Activated naive CD4-positive, alpha-beta T cell treated with anti-CD3 and anti-CD28 coated beads, Interleukin-2, amount 50 U/mL, for 24 hours (primary cell): Measurements from ENCODE around the gene PDE9A.

Experiments used
- H3K27ac Mint-ChIP-seq: one replicate; pipeline ENCODE4 v1.8.0; 2021; ENCODE audit warnings: mild to moderate bottlenecking, mixed read lengths
- H3K27me3 Mint-ChIP-seq: one replicate; pipeline ENCODE4 v1.8.0; 2021; ENCODE audit warnings: mixed read lengths
- H3K36me3 Mint-ChIP-seq: one replicate; pipeline ENCODE4 v1.8.0; 2021; ENCODE audit warnings: mixed read lengths
- H3K4me1 Mint-ChIP-seq: one replicate; pipeline ENCODE4 v1.8.0; 2021; ENCODE audit warnings: mixed read lengths
- H3K4me3 Mint-ChIP-seq: one replicate; pipeline ENCODE4 v1.8.0; 2021; ENCODE audit warnings: mild to moderate bottlenecking, mixed read lengths
- H3K9me3 Mint-ChIP-seq: one replicate; pipeline ENCODE4 v1.8.0; 2021; ENCODE audit warnings: mixed read lengths

The PDE9A gene

DNA sequence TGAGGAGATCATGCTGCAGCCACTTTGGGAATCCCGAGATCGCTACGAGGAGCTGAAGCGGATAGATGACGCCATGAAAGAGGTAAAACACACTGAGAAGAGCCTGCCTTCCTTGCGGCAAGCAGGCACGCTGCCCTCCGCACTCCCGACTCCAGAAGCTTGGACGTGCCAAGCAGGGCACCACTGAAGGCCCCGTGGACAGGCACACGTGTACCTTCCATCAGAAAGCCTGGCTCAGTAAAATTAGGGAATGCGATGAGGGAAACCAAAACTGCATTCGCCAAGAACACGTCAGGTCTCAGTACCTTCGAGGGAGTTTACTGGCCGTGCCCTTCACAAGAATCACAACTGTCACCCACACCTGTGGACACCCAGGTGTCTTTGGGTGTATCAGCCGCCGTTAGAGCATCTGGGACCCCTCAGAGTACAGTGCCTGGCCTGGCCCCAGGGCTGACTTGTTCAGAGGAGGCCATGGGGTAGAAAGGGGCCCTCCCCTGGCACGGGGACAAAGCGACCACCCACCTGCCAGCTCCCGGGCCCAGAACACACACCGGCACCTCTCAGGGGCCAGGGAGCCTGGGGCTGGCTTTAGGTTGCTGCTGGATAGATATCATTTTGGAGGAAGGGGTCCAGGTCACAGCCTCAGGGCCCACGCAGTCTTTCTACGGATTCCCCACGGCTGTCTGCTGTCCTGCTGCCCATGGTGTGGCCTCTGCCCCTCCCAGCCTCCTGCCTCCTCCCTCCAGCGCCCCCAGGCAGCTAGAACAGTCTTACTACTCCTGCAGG lies 117.5 kb downstream of the PDE9A start:
- Mint-ChIP-seq H3K36me3 (peaks cover 15% of the 10 kb centered on the region), H3K9me3 (no peaks in the 10 kb centered on the region), H3K27me3 (no peaks in the 10 kb centered on the region), H3K4me1 (no peaks in the 10 kb centered on the region), H3K27ac (no peak overlapping the region), H3K4me3 (no peak overlapping the region)

DNA sequence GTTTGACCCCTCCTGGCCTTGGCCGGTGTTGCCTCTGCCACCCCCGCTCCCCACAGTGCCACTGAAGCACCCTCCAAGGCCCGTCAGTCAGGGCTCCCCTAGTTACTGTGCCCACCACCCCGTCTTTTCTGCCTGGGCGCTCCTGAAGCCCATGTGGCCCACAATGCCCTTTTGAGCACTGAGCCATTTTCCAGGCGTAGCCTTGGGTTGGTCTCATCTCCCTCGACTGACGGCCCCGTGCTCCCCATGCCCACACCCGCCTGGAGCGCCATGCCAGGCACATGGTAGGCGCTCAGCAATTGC lies 118.0 kb downstream of the PDE9A start:
- Mint-ChIP-seq H3K4me1 (no peaks in the 10 kb centered on the region), H3K36me3 (peaks cover 15% of the 10 kb centered on the region), H3K27ac (no peak overlapping the region), H3K9me3 (no peaks in the 10 kb centered on the region), H3K27me3 (no peaks in the 10 kb centered on the region), H3K4me3 (no peak overlapping the region)

DNA sequence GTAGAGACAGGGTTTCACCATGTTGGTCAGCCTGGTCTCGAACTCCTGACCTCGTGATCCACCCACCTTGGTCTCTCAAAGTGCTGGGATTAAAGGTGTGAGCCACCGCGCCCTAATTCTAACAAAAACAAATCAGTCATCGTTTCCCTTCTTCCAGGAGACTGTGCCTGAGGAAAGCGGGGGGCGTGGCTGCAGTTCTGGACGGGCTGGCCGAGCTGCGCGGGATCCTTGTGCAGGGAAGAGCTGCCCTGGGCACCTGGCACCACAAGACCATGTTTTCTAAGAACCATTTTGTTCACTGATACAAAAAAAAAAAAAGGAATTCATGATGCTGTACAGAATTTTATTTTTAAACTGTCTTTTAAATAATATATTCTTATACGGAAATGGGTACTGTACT lies 121.7 kb downstream of the PDE9A start:
- no peak overlapping the region for H3K27ac Mint-ChIP-seq
- no peak overlapping the region for H3K4me3 Mint-ChIP-seq
- peaks cover 3% of the 10 kb centered on the region for H3K4me1 Mint-ChIP-seq
- H3K9me3 Mint-ChIP-seq: no peaks in the 10 kb centered on the region
- H3K27me3 Mint-ChIP-seq: no peaks in the 10 kb centered on the region
- peaks cover 4% of the 10 kb centered on the region for H3K36me3 Mint-ChIP-seq

DNA sequence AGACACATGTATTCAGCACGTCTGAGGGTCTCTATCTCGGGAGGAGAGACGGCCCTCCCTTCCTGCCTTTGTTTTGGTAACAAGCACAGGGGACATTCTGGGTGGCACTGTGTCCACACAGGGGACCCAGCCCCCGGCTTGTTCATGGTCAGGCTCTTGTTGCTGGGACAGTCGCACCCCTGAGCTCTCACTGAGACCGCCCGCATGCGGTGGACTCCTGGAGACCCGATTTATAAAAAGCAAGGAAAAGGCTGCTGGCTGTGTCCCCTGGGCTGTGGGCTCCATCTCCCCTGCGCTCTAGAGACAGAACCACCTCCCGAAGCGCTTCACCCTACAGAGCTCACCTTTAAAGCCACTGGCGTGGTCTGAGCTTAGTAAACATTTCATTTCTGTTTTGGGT lies 122.5 kb downstream of the PDE9A start:
- Mint-ChIP-seq H3K27ac (no peak overlapping the region), H3K4me3 (no peak overlapping the region), H3K4me1 (peaks cover 9% of the 10 kb centered on the region), H3K36me3 (peaks cover 4% of the 10 kb centered on the region), H3K9me3 (no peaks in the 10 kb centered on the region), H3K27me3 (no peaks in the 10 kb centered on the region)

DNA sequence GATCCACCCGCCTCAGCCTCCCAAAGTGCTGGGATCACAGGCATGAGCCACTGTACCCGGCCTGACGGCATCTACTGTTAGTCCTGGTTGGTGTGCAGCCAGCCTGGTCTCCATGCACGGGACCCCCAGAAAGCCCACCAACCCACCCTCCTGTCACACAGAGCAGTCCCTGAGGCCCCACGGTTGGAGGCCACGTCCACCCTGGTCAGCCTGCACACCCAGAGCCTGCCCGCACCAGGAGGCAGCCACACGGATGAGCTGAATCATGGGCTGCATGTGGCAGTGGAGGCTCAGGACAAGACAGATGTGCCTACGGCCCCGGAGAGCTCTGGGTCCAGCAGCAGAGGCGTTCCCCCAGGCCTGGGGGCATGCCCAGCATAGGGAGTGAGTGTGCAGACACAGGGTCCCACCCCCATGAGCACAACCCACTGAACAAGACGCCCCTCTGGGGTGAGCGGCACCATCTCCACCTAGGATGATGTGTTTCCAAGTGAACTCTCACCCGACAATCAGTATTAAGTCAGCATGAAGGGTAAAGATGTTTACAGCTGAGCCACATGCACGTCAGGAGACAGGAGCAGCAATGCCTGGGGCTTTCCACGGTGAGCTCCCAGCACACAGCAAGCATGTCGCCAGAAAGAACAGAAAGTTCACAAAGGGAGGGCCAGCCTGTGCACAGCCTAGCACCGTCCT lies 123.8 kb downstream of the PDE9A start:
- Mint-ChIP-seq H3K9me3 (no peaks in the 10 kb centered on the region), H3K36me3 (peaks cover 2% of the 10 kb centered on the region), H3K27ac (no peak overlapping the region), H3K4me1 (peaks cover 21% of the 10 kb centered on the region), H3K4me3 (no peak overlapping the region), H3K27me3 (no peaks in the 10 kb centered on the region)

DNA sequence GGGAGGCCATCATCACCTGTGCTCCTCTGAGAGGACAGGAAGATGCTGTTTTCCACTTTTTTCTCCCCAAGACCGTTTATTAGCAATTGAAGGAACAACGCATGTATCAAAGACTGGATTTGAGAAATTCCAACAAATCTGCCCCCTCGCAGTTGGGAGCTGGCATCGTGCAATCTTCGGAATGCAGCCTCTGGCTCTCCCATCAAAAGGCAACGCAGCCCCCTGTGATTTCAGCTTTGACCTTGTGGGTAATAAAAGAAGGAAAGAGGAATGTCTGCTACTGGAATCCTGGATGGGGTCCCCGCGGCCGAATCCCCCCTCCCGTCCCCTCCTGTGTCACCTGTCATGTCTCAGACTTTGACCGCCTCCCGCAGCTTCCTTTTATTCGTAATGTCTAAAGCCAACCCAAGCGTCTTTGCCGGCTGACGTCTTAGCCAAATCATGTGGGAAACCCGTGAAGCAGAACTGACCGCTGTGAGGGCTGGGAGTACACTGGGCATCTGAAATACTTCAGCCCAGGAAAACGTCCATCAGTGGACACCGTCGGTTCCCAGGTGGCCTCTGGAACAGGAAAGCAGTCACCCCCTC lies 124.4 kb downstream of the PDE9A start:
- Mint-ChIP-seq H3K27ac (no peak overlapping the region), H3K4me1 (peaks cover 27% of the 10 kb centered on the region), H3K27me3 (no peaks in the 10 kb centered on the region), H3K9me3 (no peaks in the 10 kb centered on the region), H3K36me3 (no peaks in the 10 kb centered on the region), H3K4me3 (no peak overlapping the region)

DNA sequence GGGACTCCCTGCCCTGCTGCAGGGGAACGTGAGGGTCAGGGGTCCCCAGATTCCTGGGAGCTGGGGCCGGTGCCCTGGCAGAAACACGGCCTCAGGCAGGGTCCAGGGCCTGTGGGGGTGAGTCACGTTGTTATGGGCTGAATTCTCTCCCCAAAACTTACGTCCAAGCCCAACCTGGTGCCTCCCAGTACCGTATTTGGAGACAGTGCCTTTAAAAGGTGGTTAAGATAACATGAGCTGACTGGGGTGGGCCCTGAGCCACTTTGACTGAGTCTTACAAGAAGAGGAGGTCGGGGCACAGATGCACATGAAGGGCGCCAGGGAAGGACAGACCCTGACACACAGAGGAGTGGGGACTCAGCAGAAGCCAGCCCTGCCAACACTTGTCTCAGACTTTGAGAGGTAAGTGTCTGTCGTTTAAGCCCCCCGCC lies 126.0 kb downstream of the PDE9A start:
- Mint-ChIP-seq H3K27me3 (no peaks in the 10 kb centered on the region), H3K9me3 (no peaks in the 10 kb centered on the region), H3K4me1 (peaks cover 42% of the 10 kb centered on the region), H3K36me3 (no peaks in the 10 kb centered on the region), H3K27ac (no peak overlapping the region), H3K4me3 (no peak overlapping the region)

DNA sequence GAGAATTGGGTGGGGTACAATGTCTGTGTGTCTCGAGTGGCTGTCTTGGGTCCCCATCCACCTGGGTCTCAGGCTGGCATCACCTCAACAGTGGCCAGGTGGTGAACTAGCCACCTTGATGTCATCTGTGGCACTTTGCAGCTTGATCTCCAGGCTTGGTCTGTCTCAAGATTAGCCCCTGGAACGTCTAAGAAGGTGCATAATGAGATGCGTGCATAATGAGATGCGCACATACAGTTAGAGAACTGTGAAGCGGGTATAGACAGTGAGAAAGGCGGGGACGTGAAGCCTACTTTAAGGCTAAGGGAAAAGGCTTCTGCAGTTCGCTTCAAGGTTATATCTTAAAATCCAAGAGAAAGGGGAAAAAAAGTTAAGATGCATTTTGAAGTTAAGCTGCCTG lies 127.2 kb downstream of the PDE9A start:
- no peaks in the 10 kb centered on the region for H3K9me3 Mint-ChIP-seq
- H3K27me3 Mint-ChIP-seq: no peaks in the 10 kb centered on the region
- peaks cover 50% of the 10 kb centered on the region for H3K4me1 Mint-ChIP-seq
- H3K36me3 Mint-ChIP-seq: no peaks in the 10 kb centered on the region
- H3K27ac Mint-ChIP-seq: no peak overlapping the region
- no peak overlapping the region for H3K4me3 Mint-ChIP-seq

DNA sequence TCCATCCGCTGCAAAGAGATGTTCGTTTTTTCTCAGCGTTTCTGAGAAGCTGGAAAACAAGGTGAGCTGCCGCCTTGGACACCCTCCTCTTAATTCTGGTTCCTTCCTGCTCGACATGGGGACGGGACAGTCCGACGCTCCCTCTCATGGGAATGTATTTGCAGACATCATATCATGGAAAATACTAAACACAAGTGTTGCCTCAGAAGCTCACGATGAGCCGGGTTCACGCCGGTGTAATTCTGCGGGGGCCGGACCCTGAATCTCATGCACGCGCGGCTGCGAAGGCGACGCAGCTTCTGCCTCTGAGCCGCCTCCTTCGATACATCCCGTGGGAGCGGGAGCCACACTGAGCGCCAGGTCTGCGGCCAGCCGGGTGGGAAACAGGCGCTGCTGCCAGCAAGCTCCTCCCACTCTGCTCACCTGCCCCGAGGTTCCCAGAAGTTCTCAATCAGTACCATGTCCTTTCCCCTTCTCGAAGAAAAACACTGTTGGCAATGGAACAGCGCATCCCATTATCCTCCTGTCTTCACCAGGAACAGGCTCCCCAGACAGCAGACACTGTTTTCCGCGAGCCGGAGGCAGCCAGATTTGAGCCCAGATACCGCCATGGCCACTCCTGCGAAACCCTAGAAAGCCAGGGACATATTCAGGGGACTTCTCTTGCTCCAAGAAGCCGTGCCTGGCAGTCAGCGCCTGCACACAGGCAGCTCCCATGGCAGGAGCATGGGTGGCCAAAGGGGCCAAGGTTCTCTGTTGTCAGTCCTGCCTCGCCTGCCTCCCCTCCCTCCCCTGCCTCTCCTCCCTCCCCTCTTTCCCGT lies 127.9 kb downstream of the PDE9A start:
- H3K4me3 Mint-ChIP-seq: peak overlapping the region; percentile 56
- no peak overlapping the region for H3K27ac Mint-ChIP-seq
- H3K4me1 Mint-ChIP-seq: peaks cover 52% of the 10 kb centered on the region
- no peaks in the 10 kb centered on the region for H3K27me3 Mint-ChIP-seq
- H3K36me3 Mint-ChIP-seq: no peaks in the 10 kb centered on the region
- H3K9me3 Mint-ChIP-seq: no peaks in the 10 kb centered on the region

DNA sequence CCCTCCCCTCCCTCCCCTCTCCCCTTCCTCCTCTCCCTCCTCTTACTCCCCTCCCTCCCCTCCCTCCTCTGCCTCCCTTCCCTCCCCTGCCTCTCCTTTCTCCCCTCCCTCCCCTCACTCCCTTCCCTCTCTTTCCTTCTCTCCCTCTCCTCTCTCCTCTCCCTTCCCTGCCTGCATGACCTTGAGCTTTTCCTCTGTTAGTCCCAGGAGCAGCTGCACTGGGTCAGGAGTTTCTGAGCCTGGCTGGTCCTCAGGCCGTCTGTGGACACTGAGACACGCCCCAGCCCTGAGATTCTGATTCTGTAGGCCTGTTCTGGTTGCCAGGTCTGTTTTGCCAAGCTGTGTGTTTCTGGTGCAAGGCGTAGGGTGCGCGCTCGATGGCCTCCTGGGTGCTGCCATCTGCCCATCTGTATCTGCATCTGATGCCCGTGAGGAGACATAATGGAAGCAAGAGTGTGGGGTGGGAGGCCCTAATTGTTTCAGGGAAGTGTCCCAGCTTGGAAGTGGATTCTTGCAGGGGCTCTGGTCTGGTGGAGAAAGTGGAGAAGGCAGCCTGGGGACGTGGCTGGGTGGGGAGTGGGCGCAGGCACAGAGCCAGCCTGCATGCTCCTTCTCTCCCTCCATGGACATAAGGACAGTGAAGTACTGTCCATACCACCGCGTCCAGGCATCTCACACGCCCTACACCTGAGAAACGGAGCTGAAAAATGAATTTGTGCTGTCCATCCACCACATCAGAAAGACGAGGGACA lies 128.7 kb downstream of the PDE9A start:
- H3K4me1 Mint-ChIP-seq: peaks cover 52% of the 10 kb centered on the region
- no peaks in the 10 kb centered on the region for H3K36me3 Mint-ChIP-seq
- no peaks in the 10 kb centered on the region for H3K27me3 Mint-ChIP-seq
- no peaks in the 10 kb centered on the region for H3K9me3 Mint-ChIP-seq
- H3K27ac Mint-ChIP-seq: peak overlapping the region; percentile 77
- H3K4me3 Mint-ChIP-seq: no peak overlapping the region

DNA sequence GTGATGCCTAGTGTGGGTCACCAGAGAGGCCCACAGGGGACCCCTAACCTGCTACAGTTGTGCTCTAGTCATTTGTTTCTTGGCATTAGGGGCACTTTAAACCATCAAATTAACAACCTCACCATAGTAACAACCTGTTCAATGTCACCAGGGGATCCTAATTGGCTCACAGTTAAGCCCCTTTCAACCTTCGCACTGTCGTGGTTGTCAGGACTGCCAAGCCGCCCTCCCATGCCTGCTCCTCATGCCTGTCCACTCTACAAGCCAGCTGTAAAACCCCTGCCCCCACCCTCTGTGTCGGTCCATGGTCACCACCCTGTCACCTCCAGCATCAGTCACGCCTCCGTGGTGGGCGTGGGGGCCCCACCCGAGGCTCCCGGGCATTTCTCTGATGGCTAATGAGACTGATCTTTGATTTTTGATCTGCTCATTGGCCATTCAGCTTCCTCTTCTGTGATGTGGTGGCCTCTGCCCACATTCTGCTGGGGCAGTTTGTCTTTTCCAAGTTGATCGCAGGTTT lies 129.4 kb downstream of the PDE9A start:
- no peaks in the 10 kb centered on the region for H3K36me3 Mint-ChIP-seq
- H3K4me3 Mint-ChIP-seq: peak overlapping the region; percentile 23
- peaks cover 52% of the 10 kb centered on the region for H3K4me1 Mint-ChIP-seq
- H3K27ac Mint-ChIP-seq: peak overlapping the region; percentile 100
- H3K27me3 Mint-ChIP-seq: no peaks in the 10 kb centered on the region
- H3K9me3 Mint-ChIP-seq: no peaks in the 10 kb centered on the region

DNA sequence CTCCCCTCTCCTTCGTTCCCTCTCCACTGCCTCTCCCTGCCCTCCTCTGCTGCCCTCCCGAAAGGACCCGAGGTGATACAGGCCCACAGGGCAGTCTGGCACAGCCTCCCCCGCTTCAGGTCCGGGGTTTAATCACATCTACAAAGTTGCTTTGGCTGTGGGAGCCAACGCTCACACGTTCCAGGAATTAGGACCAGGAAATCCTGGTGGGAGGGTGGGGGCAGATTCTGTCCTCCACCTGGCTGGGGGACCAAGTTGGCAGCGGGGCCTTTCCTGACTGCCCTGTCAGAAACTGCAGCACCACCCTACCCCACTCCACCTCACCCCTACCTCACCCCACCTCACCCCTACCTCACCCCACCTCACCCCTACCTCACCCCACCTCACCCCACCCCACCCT lies 130.9 kb downstream of the PDE9A start:
- Mint-ChIP-seq H3K4me3 (peak overlapping the region; percentile 82), H3K4me1 (peaks cover 52% of the 10 kb centered on the region), H3K27ac (peak overlapping the region; percentile 100), H3K36me3 (no peaks in the 10 kb centered on the region), H3K27me3 (no peaks in the 10 kb centered on the region), H3K9me3 (no peaks in the 10 kb centered on the region)

DNA sequence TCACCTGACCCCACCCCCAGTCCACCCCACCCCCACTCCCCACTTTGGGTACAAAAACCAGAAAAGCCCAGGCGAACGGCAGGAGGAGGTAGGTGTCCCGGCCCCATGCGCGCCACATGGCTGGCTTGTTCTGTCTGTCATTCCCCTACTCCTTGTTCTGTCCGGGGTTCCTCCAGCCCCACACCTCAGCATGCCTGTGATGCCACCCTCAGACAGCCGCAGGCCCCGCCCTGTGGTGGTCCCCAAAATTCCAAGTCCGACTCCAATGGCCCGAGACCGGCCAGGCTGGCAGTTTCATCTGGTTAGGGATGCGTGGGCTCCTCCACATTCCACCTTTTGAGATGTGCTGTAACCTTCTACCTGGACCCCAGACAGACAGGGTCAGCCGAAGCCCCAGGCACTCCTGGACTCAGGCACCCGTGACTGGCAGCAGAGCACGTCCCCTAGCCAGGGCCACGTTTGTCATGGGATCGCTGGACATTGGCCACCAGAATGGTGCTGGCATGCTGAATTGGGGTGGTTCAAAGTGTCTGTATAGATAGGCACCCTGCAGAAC lies 131.6 kb downstream of the PDE9A start:
- Mint-ChIP-seq H3K9me3 (no peaks in the 10 kb centered on the region), H3K27ac (peak overlapping the region; percentile 74), H3K4me3 (no peak overlapping the region), H3K36me3 (no peaks in the 10 kb centered on the region), H3K4me1 (peaks cover 49% of the 10 kb centered on the region), H3K27me3 (no peaks in the 10 kb centered on the region)

DNA sequence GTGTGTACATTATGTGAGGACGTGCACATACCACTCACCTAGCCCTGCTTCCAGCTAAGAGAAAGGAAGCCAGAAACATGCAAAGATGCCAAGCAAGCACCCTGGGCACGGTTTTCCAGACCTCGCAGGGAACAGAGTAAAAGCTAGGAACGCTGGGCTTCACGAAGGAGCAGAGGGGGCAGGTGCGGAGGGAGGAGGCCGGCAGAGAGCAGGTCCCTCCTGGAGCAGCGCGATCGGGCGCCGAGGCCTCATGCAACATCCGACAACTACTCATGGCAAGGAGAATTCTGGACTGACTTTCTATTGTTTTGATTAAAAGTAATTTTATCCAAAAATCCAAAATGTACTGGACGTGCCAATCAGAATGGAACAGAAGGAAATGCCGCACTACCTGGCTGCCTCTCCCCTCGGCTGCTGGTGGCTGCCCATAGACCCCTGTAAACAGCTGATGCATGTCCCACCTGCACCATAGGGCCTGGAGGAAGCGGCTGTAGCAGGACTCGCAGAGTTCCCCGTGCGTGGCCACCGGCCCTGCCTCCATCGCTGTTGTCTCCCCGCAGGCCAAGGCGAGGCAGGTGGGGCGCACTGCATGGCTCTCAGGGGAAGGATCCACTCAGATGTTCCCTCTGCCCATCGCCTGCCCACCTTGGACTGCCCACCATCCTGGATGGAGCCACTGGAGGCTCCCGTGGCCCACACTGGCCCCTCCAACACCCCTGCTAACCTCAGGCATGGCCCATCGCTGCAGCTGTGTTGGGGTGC lies 132.4 kb downstream of the PDE9A start:
- Mint-ChIP-seq H3K4me1 (peaks cover 44% of the 10 kb centered on the region), H3K27ac (peak overlapping the region; percentile 74), H3K36me3 (no peaks in the 10 kb centered on the region), H3K27me3 (no peaks in the 10 kb centered on the region), H3K9me3 (no peaks in the 10 kb centered on the region), H3K4me3 (no peak overlapping the region)
